Activated naive CD8-positive, alpha-beta T cell treated with anti-CD3 and anti-CD28 coated beads, Interleukin-2, amount 10 ng/mL, durations not matched to agents 7 days and 5 days (primary cell): ENCODE measurements around the gene SHMT1. TPM values are rescaled to one million over a fixed set of nuclear protein-coding genes. Genes with fewer than 3 reads are reported as not detected.
"Not testable (repeated sequence)": the region's sequence is repeated elsewhere in the genome, so short reads cannot be mapped to it uniquely, and the experiment has no call there.

ENCODE experiments used
- ATAC-seq: fragments of 150-1000 bp; cut with Tn5 transposase; one replicate; pipeline ENCODE4 v1.10.0; 2021; ENCODE audit warnings: low read depth, moderate library complexity
- POLR2A ChIA-PET: fragments of 350-600 bp; sonication (Branson Sonifier 250); formaldehyde crosslinking; loops from one replicate; lab custom pipeline; 2021; ENCODE audit warnings: antibody characterized with exemption; lab: Charles Lee
- DNase-seq: peaks from one replicate; pipeline ENCODE4 v3.0.0; 2021
- H3K27ac Mint-ChIP-seq: one replicate; pipeline ENCODE4 v1.8.0; 2022; ENCODE audit warnings: mild to moderate bottlenecking, mixed read lengths
- H3K27me3 Mint-ChIP-seq: one replicate; pipeline ENCODE4 v1.8.0; 2022; ENCODE audit warnings: mild to moderate bottlenecking, moderate library complexity, mixed read lengths
- H3K36me3 Mint-ChIP-seq: one replicate; pipeline ENCODE4 v1.8.0; 2021; ENCODE audit warnings: mild to moderate bottlenecking, mixed read lengths
- H3K4me1 Mint-ChIP-seq: one replicate; pipeline ENCODE4 v1.8.0; 2021; ENCODE audit warnings: mixed read lengths
- H3K4me3 Mint-ChIP-seq: one replicate; pipeline ENCODE4 v1.8.0; 2022; ENCODE audit warnings: mild to moderate bottlenecking, moderate library complexity, mixed read lengths
- H3K9me3 Mint-ChIP-seq: one replicate; pipeline ENCODE4 v1.8.0; 2021; ENCODE audit warnings: mixed read lengths
- total RNA-seq, 2 experiments: library from RNA; stranded (reverse); gene quantifications; one replicate each; pipeline ENCODE4 v1.2.3, GENCODE V29; 2021

The SHMT1 gene
- total RNA-seq, 2 experiments from 2014 or later: 45.4 to 48.1 TPM

DNA sequence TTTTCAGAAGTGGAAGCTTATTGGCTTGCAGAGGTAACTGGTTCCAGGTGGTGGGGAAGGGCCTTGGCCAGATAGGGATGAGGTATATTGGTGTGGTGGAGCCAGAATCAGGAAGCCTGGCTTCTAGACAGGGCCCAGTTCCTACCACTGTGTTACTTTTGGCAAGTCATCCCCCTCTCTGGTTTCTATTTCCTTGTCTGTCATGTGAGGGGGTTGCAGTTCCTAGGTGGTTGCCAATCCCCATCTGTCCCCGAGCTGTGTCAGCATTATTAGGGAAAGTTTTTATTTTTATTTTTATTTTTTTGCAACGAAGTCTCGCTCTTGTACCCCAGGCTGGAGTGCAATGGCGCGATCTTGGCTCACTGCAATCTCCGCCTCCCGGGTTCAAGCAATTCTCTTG lies 45.2 kb downstream of the SHMT1 start:
- peaks cover 57% of the 10 kb centered on the region for H3K4me1 Mint-ChIP-seq
- POLR2A ChIA-PET: interaction anchor here (0.5 to 0.6 kb wide), 2 partner anchors 14 to 1943 kb away, joined by 3 read pairs; no protein-coding TSS in a partner anchor
- ATAC-seq (no peak), DNase-seq (no peak)
- no peaks in the 10 kb centered on the region for H3K9me3 Mint-ChIP-seq
- H3K27ac Mint-ChIP-seq: no peak overlapping the region
- peaks cover 17% of the 10 kb centered on the region for H3K36me3 Mint-ChIP-seq
- H3K27me3 Mint-ChIP-seq: no peaks in the 10 kb centered on the region
- peak overlapping the region; percentile 97 for H3K4me3 Mint-ChIP-seq

DNA sequence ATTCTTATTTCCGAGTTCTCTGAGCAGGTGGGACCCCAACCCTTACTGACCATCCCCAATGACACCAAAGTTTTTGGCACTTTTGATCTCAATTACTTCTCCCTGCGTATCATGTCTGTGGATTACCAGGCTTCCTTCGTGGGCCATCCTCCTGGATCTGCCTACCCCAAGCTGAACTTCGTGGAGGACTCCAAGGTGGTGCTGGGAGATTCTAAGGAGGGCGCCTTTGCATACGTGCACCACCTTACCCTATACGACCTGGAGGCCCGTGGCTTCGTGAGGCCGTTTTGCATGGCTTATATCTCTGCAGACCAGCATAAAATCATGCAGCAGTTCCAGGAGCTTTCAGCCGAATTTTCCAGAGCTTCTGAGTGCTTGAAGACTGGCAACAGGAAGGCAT lies 47.4 kb downstream of the SHMT1 start:
- no peaks in the 10 kb centered on the region for H3K9me3 Mint-ChIP-seq
- peak overlapping the region; percentile 97 for H3K4me3 Mint-ChIP-seq
- POLR2A ChIA-PET: interaction anchor here (0.6 to 1.7 kb wide), 3 partner anchors 12 to 57 kb away, joined by 4 to 5 read pairs (median 4); no protein-coding TSS in a partner anchor
- no peaks in the 10 kb centered on the region for H3K27me3 Mint-ChIP-seq
- DNase-seq (no peak), ATAC-seq (no peak)
- peak overlapping the region; percentile 99 for H3K27ac Mint-ChIP-seq
- H3K36me3 Mint-ChIP-seq: peaks cover 27% of the 10 kb centered on the region
- H3K4me1 Mint-ChIP-seq: peaks cover 64% of the 10 kb centered on the region

DNA sequence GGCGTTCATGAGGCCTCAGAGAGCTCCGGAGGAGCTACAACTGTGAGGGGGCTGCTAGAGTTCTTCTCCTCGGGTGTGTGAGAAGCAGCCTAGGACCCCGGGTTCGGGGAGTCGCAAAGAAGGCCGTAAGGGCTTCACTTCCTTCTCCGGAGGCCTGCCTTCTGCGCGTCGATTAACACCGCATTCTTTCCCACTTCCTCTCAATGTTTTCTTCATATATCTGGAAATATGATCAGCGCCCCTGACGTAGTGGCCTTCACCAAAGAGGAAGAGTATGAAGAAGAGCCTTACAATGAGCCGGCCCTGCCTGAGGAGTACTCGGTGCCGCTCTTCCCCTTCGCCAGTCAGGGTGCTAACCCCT lies 47.8 kb downstream of the SHMT1 start:
- H3K4me3 Mint-ChIP-seq: peak overlapping the region; percentile 97
- H3K36me3 Mint-ChIP-seq: peaks cover 29% of the 10 kb centered on the region
- H3K27me3 Mint-ChIP-seq: no peaks in the 10 kb centered on the region
- DNase-seq (no peak), ATAC-seq (peak; percentile 27)
- peak overlapping the region; percentile 99 for H3K27ac Mint-ChIP-seq
- peaks cover 63% of the 10 kb centered on the region for H3K4me1 Mint-ChIP-seq
- POLR2A ChIA-PET: interaction anchor here (1.6 to 1.7 kb wide), 2 partner anchors 13 to 17 kb away, joined by 4 to 5 read pairs; no protein-coding TSS in a partner anchor
- no peaks in the 10 kb centered on the region for H3K9me3 Mint-ChIP-seq

DNA sequence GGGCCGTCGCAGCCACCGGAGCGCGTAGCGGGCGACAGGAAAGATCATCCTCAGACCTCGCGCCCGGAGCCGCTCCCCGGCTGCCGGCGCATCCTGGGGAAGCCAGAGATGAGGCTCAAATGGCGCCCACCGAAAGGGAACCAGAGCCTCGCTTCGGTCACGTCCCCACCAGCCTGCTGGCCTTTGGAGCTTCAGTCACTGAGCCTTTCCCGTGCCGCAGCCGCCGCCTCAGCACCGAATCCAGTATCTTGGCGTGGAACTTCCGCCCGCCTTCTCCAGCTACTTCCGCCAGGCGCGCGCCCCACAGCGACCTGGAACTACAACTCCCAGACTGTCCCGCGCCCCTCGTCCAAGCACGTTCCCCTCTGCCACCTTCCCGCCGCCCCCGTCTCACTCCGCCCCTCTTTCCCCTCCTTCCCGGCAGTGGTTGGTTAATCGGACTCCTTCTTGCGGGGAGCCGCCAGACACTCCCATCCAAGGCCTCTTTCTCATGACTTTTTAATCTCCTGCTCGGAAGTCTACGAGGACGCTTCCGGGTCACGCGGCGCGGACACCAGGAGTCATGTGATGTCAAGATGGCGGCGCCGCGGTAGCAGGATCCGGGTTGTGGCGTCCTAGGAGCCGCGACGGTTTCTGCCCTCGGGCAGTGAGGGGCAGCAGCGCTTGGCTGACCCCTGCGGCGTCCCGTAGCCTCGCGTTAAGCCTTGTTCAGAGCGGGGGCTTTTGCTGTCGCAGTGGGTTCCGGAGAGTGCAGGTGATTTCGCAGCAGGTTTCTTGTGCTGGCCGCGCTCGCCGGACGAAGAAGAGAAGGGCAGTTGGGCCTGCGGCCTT lies 48.4 kb downstream of the SHMT1 start, which contains the start of the genes SMCR8 and TOP3A:
Gene SMCR8, plus strand, starts transcription at position 563 of the 831 bp plus-strand sequence. CDS start 497 bp downstream, outside the sequence.
Gene TOP3A, minus strand, starts transcription at position 264 of the 831 bp plus-strand sequence. Its CDS starts 216 bp downstream, at position 48.
- Mint-ChIP-seq H3K4me1 (peaks cover 63% of the 10 kb centered on the region), H3K4me3 (peak within 1 kb of the TSS; percentile 97), H3K36me3 (peaks cover 34% of the 10 kb centered on the region), H3K27ac (peak within 1 kb of the TSS; percentile 99), H3K27me3 (no peaks in the 10 kb centered on the region), H3K9me3 (no peaks in the 10 kb centered on the region)
- POLR2A ChIA-PET: interaction anchor here (0.9 to 1.7 kb wide), 6 partner anchors 13 to 64 kb away, joined by 3 to 9 read pairs (median 4); partner anchors contain the start of genes FLII and SHMT1
- DNase-seq (peak; percentile 94), ATAC-seq (peak; percentile 89)

DNA sequence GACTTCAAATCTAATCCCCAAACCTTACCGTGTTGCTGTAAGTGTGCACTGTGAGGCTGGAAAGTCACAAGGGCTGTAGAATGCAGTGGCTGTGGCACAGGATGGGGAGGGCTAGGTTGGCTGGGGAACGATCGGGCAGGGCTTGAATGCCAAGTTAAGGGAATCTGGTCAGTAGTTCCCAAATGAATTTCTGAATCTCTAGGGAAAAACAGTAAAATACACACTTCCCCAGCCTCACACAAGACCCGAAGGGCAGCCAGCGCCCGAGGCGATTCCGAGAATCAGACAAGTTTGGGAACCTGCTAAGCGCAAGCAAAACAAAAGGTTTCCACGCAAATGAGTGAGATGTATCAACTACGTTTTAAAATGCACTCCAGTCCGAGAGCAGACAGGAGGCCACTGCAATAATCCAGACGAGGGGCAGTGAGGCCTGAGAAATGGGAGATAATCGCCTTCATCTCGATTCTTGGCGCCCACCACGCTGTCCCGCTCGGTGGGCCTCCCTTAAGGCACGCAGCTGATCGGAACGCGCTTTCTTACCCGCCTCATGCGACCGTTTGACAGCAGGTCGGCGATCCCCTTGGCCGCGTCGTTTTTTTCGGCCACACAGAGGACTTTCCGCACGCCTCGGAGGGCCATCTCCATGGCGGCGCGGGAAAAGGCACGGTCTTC lies 49.2 kb downstream of the SHMT1 start:
- no peak for ATAC-seq
- Mint-ChIP-seq H3K4me1 (peaks cover 56% of the 10 kb centered on the region), H3K36me3 (peaks cover 34% of the 10 kb centered on the region), H3K27ac (peak overlapping the region; percentile 99), H3K27me3 (no peaks in the 10 kb centered on the region), H3K9me3 (no peaks in the 10 kb centered on the region), H3K4me3 (peak overlapping the region; percentile 97)
- POLR2A ChIA-PET: interaction anchor here (0.7 to 1.6 kb wide), 6 partner anchors 12 to 64 kb away, joined by 3 to 9 read pairs (median 6); partner anchors contain the start of genes FLII and SHMT1
- no peak for DNase-seq

DNA sequence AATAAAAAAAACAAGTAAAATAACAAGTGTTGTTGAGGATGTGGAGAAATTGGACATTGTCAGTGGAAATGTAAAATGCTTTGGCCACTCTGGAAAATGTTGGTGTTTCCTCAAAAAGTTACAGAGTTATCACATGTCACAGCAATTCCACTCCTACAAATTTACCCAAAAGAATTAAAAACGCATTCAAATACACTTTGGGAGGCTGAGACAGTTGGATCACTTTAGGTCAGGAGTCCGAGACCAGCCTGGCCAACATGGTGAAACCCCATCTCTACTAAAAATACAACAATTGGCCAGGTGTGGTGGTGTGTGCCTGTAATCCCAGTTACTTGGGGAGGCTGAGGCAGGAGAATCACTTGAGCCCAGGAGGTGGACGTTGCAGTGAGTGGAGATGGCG lies 54.1 kb downstream of the SHMT1 start:
- H3K4me3 Mint-ChIP-seq: no peak overlapping the region
- H3K9me3 Mint-ChIP-seq: no peaks in the 10 kb centered on the region
- DNase-seq: no peak
- POLR2A ChIA-PET: no interaction called here
- H3K27me3 Mint-ChIP-seq: no peaks in the 10 kb centered on the region
- no peak for ATAC-seq
- peaks cover 31% of the 10 kb centered on the region for H3K36me3 Mint-ChIP-seq
- H3K4me1 Mint-ChIP-seq: peaks cover 29% of the 10 kb centered on the region
- no peak overlapping the region for H3K27ac Mint-ChIP-seq

DNA sequence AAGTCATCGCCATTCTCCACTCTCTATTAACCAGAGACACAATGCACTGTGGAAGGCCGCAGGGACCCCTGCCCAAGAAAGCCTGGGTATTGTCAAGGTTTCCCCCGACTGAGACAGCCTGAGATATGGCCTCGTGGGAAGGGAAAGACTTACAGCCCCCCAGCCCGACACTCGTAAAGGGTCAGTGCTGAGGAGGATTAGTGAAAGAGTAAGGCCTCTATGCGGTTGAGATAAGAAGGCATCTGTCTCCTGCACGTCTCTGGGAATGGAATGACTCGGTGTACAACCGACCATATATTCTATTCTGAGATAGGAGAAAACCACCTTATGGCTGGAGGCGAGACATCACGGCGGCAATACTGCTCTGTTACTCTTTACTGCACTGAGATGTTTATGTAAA lies 60.1 kb downstream of the SHMT1 start:
- DNase-seq, H3K9me3 Mint-ChIP-seq, POLR2A ChIA-PET, ATAC-seq, H3K4me3 Mint-ChIP-seq, H3K4me1 Mint-ChIP-seq, H3K27me3 Mint-ChIP-seq, H3K27ac Mint-ChIP-seq: not testable (repeated sequence)
- peaks cover 15% of the 10 kb centered on the region for H3K36me3 Mint-ChIP-seq

DNA sequence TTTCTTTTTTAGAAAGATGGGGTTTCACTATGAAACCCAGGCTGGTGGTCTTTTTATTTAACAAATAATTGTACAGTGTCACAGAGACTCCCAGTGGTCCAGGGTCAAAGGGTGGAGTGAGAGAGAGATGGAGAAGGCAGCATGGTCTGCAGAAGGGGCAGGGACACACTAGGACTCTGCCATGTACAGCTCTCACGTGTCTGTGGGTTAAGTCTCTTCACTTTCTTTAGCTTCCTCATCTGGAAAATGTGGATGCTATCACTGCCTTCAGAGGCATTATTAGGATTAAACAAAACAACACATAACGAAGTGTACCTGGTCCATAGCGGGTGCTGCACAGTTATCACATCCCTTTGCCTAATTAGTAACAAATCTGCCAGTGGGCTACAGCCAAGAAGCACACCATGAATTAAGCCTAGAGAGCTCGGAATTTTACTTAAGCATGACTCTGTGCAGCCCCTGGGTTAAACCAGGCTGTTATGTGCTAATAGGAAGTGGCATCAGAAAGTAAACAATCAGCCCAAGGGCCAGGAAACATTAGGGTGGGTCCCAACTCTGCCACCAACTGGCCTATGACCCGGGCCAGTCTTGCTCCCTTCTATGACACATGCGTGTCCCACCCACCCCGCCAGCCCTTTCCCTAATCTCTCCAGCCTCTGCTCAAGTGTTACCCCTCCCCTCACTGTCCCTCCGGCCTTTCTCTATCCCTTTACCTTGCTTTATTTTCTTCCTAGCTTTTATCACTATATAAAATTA lies 62.4 kb downstream of the SHMT1 start:
- no peak overlapping the region for H3K27ac Mint-ChIP-seq
- H3K36me3 Mint-ChIP-seq: peaks cover 18% of the 10 kb centered on the region
- H3K4me3 Mint-ChIP-seq: no peak overlapping the region
- no peaks in the 10 kb centered on the region for H3K27me3 Mint-ChIP-seq
- DNase-seq (no peak), ATAC-seq (no peak)
- no peaks in the 10 kb centered on the region for H3K9me3 Mint-ChIP-seq
- POLR2A ChIA-PET: no interaction called here
- no peaks in the 10 kb centered on the region for H3K4me1 Mint-ChIP-seq

DNA sequence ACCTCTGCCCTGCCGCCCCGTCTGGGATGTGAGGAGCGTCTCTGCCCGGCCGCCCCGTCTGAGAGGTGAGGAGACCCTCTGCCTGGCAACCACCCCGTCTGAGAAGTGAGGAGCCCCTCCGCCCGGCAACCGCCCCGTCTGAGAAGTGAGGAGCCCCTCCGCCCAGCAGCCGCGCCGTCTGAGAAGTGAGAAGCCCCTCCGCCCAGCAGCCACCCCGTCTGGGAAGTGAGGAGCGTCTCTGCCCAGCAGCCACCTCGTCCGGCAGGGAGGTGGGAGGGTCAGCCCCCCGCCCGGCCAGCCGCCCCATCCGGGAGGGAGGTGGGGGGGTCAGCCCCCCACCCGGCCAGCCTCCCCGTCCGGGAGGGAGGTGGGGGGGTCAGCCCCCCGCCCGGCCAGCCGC lies 65.3 kb downstream of the SHMT1 start:
- H3K4me1 Mint-ChIP-seq, H3K9me3 Mint-ChIP-seq, H3K27me3 Mint-ChIP-seq, H3K27ac Mint-ChIP-seq, ATAC-seq, DNase-seq, POLR2A ChIA-PET, H3K4me3 Mint-ChIP-seq: not testable (repeated sequence)
- H3K36me3 Mint-ChIP-seq: peaks cover 21% of the 10 kb centered on the region

DNA sequence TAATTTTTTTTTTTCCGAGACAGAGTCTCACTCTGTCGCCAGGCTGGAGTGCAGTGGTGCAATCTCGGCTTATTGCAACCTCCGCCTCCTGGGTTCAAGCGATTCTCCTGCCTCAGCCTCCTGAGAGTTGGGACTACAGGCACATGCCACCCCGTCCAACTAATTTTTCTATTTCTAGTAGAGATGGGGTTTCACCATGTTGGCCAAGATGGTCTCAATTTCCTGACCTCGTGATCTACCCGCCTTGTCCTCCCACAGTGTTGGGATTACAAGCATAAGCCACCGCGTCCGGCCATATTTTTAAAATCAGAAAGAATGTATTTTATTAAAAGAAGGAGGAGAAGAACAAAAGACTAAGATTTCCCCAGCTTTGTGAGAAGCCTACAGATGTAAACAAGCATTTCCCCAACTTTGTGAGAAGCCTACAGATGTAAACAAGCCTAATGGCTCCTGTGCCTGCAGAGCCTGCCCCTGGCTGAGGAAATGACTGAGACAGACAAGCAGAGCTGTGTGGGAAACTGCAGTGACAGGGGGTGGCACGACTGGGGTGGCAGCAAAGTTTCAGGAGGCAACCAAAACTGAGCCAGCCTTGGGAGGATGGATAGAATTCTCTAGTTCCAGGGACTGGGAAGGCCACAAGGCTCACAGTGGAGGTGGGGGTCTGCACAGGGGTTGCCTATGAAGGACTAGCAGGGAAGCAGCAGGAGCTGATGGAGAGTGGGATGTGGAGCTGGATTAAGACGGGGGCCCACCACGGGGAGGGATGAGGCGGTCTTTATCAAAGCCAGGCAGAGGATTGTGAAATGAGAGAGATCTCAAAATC lies 71.4 kb downstream of the SHMT1 start:
- Mint-ChIP-seq H3K27me3 (no peaks in the 10 kb centered on the region), H3K9me3 (no peaks in the 10 kb centered on the region), H3K4me1 (no peaks in the 10 kb centered on the region), H3K4me3 (no peak overlapping the region), H3K36me3 (peaks cover 27% of the 10 kb centered on the region), H3K27ac (no peak overlapping the region)
- DNase-seq (no peak), ATAC-seq (no peak)
- POLR2A ChIA-PET: no interaction called here

DNA sequence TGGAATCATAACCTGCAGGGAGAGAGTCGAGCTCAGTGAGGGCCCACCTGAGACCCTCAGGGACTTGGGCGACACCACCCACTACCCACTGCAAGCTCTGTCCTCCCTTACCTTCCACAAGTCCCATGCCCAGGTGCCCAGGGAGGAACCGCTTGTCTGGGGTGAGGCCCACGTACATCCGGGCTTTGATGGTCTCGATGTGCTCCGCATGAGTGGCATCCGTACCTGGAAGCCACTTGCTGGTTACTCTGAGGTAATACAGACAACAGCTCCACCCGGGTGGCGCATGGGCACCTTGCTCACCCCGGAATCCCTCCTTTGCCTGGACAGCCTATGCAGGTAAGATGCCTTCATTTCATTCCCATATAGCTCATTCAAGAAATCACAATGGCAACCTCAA lies 78.1 kb downstream of the SHMT1 start:
- no peak for DNase-seq
- Mint-ChIP-seq H3K4me1 (no peaks in the 10 kb centered on the region), H3K27me3 (no peaks in the 10 kb centered on the region), H3K36me3 (peaks cover 22% of the 10 kb centered on the region), H3K27ac (no peak overlapping the region), H3K4me3 (no peak overlapping the region), H3K9me3 (no peaks in the 10 kb centered on the region)
- ATAC-seq: no peak
- POLR2A ChIA-PET: no interaction called here

DNA sequence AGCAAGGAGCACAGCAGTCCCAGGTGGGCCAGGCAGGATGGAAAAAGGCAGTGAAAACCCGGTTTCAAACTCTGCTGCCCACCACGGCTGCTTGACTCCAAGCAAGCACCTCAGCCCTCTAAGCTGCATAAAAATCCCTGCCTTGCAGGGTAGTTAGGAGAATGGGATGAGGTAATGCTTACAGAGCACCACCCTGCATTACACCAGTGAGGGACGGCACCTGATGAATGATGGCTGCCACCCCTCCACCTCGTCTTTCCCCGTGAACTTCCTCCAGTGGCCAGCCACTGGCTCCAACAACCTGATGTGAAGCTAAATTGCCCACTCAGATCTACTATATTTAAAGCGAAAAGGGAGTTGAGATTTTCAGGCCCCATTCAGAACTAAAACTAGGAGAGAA lies 81.6 kb downstream of the SHMT1 start:
- Mint-ChIP-seq H3K4me1 (no peaks in the 10 kb centered on the region), H3K27ac (no peak overlapping the region), H3K27me3 (no peaks in the 10 kb centered on the region), H3K4me3 (no peak overlapping the region), H3K36me3 (peaks cover 18% of the 10 kb centered on the region), H3K9me3 (no peaks in the 10 kb centered on the region)
- DNase-seq (no peak), ATAC-seq (no peak)
- POLR2A ChIA-PET: no interaction called here
